ENCODE results near the gene OR6B2.
"Not testable (repeated sequence)": the region's sequence is repeated elsewhere in the genome, so short reads cannot be mapped to it uniquely, and the experiment has no call there.

The OR6B2 gene

GRCh38 chr2:240045098-240045497, 14.9 kb upstream of the OR6B2 start:
- Histone ChIP-seq H3K27me3 (ENCODE audit: insufficient read depth, low read depth) (peaks cover 4% of the 10 kb centered on the region; the same call in 1 of the 2 replicates), H2AFZ (ENCODE audit: low read depth) (no peak overlapping the region), H3K9ac (no peak overlapping the region), H4K20me1 (ENCODE audit: insufficient read depth) (no peaks in the 10 kb centered on the region), H3K4me2 (no peak overlapping the region), H3K4me3 (IDR thresholded peaks at IDR 0.05; ENCODE audit: insufficient read depth, low read depth, low read length) (no peak overlapping the region), H3K36me3 (ENCODE audit: insufficient read depth) (no peaks in the 10 kb centered on the region), H3K4me1 (ENCODE audit: low read depth, poor library complexity, severe bottlenecking) (no peaks in the 10 kb centered on the region), H3K27ac (no peak overlapping the region), H3K79me2 (ENCODE audit: insufficient read depth, low read depth) (no peaks in the 10 kb centered on the region)
- TF ChIP-seq CTCF (conservative IDR thresholded peaks at IDR 0.05; ENCODE audit: low read depth, low read length): no peak

GRCh38 chr2:240044096-240044495, 13.9 kb upstream of the OR6B2 start:
- not testable (repeated sequence) for H3K27ac ChIP-seq; H3K27me3 ChIP-seq (ENCODE audit: insufficient read depth, low read depth); H3K79me2 ChIP-seq (ENCODE audit: insufficient read depth, low read depth); H3K4me1 ChIP-seq (ENCODE audit: low read depth, poor library complexity, severe bottlenecking); H4K20me1 ChIP-seq (ENCODE audit: insufficient read depth); H3K36me3 ChIP-seq (ENCODE audit: insufficient read depth); H3K4me3 ChIP-seq (IDR thresholded peaks at IDR 0.05; ENCODE audit: insufficient read depth, low read depth, low read length); H2AFZ ChIP-seq (ENCODE audit: low read depth); H3K9ac ChIP-seq; H3K4me2 ChIP-seq

- H2AFZ ChIP-seq (ENCODE audit: low read depth): no peak overlapping the region
- no peak overlapping the region for H3K27ac ChIP-seq
- H3K9ac ChIP-seq: no peak overlapping the region
- H3K27me3 ChIP-seq (ENCODE audit: insufficient read depth, low read depth): peaks cover 4% of the 10 kb centered on the region; the same call in 1 of the 2 replicates
- H3K4me1 ChIP-seq (ENCODE audit: low read depth, poor library complexity, severe bottlenecking): no peaks in the 10 kb centered on the region
- no peak for TF ChIP-seq CTCF (conservative IDR thresholded peaks at IDR 0.05; ENCODE audit: low read depth, low read length)
- H3K4me2 ChIP-seq: no peak overlapping the region
- no peaks in the 10 kb centered on the region for H3K36me3 ChIP-seq (ENCODE audit: insufficient read depth)
- no peaks in the 10 kb centered on the region for H3K79me2 ChIP-seq (ENCODE audit: insufficient read depth, low read depth)
- H3K4me3 ChIP-seq (IDR thresholded peaks at IDR 0.05; ENCODE audit: insufficient read depth, low read depth, low read length): no peak overlapping the region
- H4K20me1 ChIP-seq (ENCODE audit: insufficient read depth): no peaks in the 10 kb centered on the region
Observed at GRCh38 chr2:240043279-240043989, 13.2 kb upstream of the OR6B2 start.

GRCh38 chr2:240042740-240043139, 12.5 kb upstream of the OR6B2 start:
- no peaks in the 10 kb centered on the region for H3K36me3 ChIP-seq (ENCODE audit: insufficient read depth)
- no peaks in the 10 kb centered on the region for H4K20me1 ChIP-seq (ENCODE audit: insufficient read depth)
- H3K4me1 ChIP-seq (ENCODE audit: low read depth, poor library complexity, severe bottlenecking): no peaks in the 10 kb centered on the region
- no peak overlapping the region for H3K4me2 ChIP-seq
- no peak for TF ChIP-seq CTCF (conservative IDR thresholded peaks at IDR 0.05; ENCODE audit: low read depth, low read length)
- H3K4me3 ChIP-seq (IDR thresholded peaks at IDR 0.05; ENCODE audit: insufficient read depth, low read depth, low read length): no peak overlapping the region
- H3K79me2 ChIP-seq (ENCODE audit: insufficient read depth, low read depth): no peaks in the 10 kb centered on the region
- H3K27ac ChIP-seq: no peak overlapping the region
- H3K27me3 ChIP-seq (ENCODE audit: insufficient read depth, low read depth): peaks cover 4% of the 10 kb centered on the region; the same call in 1 of the 2 replicates
- H3K9ac ChIP-seq: no peak overlapping the region
- H2AFZ ChIP-seq (ENCODE audit: low read depth): no peak overlapping the region

- H3K27ac ChIP-seq: no peak overlapping the region
- H3K4me2 ChIP-seq: no peak overlapping the region
- H2AFZ ChIP-seq (ENCODE audit: low read depth): no peak overlapping the region
- no peak for TF ChIP-seq CTCF (conservative IDR thresholded peaks at IDR 0.05; ENCODE audit: low read depth, low read length)
- no peaks in the 10 kb centered on the region for H3K79me2 ChIP-seq (ENCODE audit: insufficient read depth, low read depth)
- no peaks in the 10 kb centered on the region for H4K20me1 ChIP-seq (ENCODE audit: insufficient read depth)
- H3K36me3 ChIP-seq (ENCODE audit: insufficient read depth): no peaks in the 10 kb centered on the region
- H3K27me3 ChIP-seq (ENCODE audit: insufficient read depth, low read depth): peaks cover 4% of the 10 kb centered on the region; the same call in 1 of the 2 replicates
- no peak overlapping the region for H3K4me3 ChIP-seq (IDR thresholded peaks at IDR 0.05; ENCODE audit: insufficient read depth, low read depth, low read length)
- no peak overlapping the region for H3K9ac ChIP-seq
- no peaks in the 10 kb centered on the region for H3K4me1 ChIP-seq (ENCODE audit: low read depth, poor library complexity, severe bottlenecking)
Observed at GRCh38 chr2:240041363-240041762, 11.1 kb upstream of the OR6B2 start.

All from KMS-11 (cell line).